Stimulated activated CD4-positive, alpha-beta T cell treated with anti-CD3 and anti-CD28 coated beads, Interleukin-4, amount 100 ng/mL, for 24 hours (primary cell): Measurements from ENCODE around the gene PCDHA13.
"Not testable (repeated sequence)": the region's sequence is repeated elsewhere in the genome, so short reads cannot be mapped to it uniquely, and the experiment has no call there.

Experiments used
- DNase-seq: peaks from one replicate; pipeline ENCODE4 v3.0.0-alpha.2; 2020

Gene PCDHA13

GRCh38 chr5:140881889-140882590 is at the start of gene PCDHA13:
Gene PCDHA13 (plus strand): TSS chr5:140882124. CDS start chr5:140882269, 145 bp downstream.
- DNase-seq = no peak

GRCh38 chr5:140833993-140834392 is 47.9 kb upstream of the PCDHA13 start, which contains the start of gene PCDHA7:
Gene PCDHA7 (plus strand): TSS chr5:140834269. CDS start chr5:140834384, 115 bp downstream.
- DNase-seq = no peak

- DNase-seq = not testable (repeated sequence)
Measured at GRCh38 chr5:140834439-140835008, 47.4 kb upstream of the PCDHA13 start.

GRCh38 chr5:140835622-140836510 is 46.1 kb upstream of the PCDHA13 start:
- no peak for DNase-seq

- no peak for DNase-seq
Measured at GRCh38 chr5:140840978-140841962, 40.7 kb upstream of the PCDHA13 start, which contains the start of gene PCDHA8. Gene PCDHA8 (plus strand): TSS chr5:140841187. CDS start chr5:140841322, 135 bp downstream.

- no peak for DNase-seq
Measured at GRCh38 chr5:140842798-140843733, 38.9 kb upstream of the PCDHA13 start.

GRCh38 chr5:140848139-140849102 is 33.5 kb upstream of the PCDHA13 start, which contains the start of gene PCDHA9:
Gene PCDHA9 (plus strand): TSS chr5:140848382. CDS start chr5:140848496, 114 bp downstream.
- DNase-seq = not testable (repeated sequence)

GRCh38 chr5:140849831-140850634 is 31.9 kb upstream of the PCDHA13 start:
- DNase-seq = not testable (repeated sequence)

- no peak for DNase-seq
Measured at GRCh38 chr5:140855772-140856674, 25.9 kb upstream of the PCDHA13 start, which contains the start of gene PCDHA10. Gene PCDHA10 (plus strand): TSS chr5:140855897. CDS start chr5:140856049, 152 bp downstream.

GRCh38 chr5:140857177-140857986 is 24.5 kb upstream of the PCDHA13 start:
- no peak for DNase-seq

- no peak for DNase-seq
Measured at GRCh38 chr5:140857987-140858240, 24.0 kb upstream of the PCDHA13 start.

GRCh38 chr5:140862441-140863295 is 19.3 kb upstream of the PCDHA13 start:
- DNase-seq = no peak

- DNase-seq = no peak
Measured at GRCh38 chr5:140868721-140869554, 13.0 kb upstream of the PCDHA13 start, which contains the start of gene PCDHA11. Gene PCDHA11 (plus strand): TSS chr5:140868957. CDS start chr5:140869104, 147 bp downstream.

- DNase-seq = no peak
Measured at GRCh38 chr5:140869555-140869886, 12.4 kb upstream of the PCDHA13 start.
